Progenitor cell of endocrine pancreas (in vitro differentiated cells): Measurements from ENCODE around the gene GALC. TPM values are rescaled to one million over a fixed set of nuclear protein-coding genes. Genes with fewer than 3 reads are reported as not detected.
A peak's percentile ranks its signal among the peaks of the same experiment; 100 is the strongest.

Experiments
- DNase-seq: peaks from one replicate; pipeline ENCODE4 v3.0.0; 2021; ENCODE audit warnings: low spot score; ENCODE audit not compliant: unreplicated experiment
- H3K27ac Mint-ChIP-seq: 2 replicates; pipeline ENCODE4 v1.8.0; 2021; ENCODE audit warnings: mild to moderate bottlenecking, moderate library complexity, mixed read lengths
- H3K27me3 Mint-ChIP-seq: 2 replicates; pipeline ENCODE4 v1.8.0; 2021; ENCODE audit warnings: mixed read lengths
- H3K36me3 Mint-ChIP-seq: 2 replicates; pipeline ENCODE4 v1.8.0; 2022; ENCODE audit warnings: mixed read lengths; ENCODE audit not compliant: insufficient read depth
- H3K4me1 Mint-ChIP-seq: 2 replicates; pipeline ENCODE4 v1.8.0; 2021; ENCODE audit warnings: low read depth, mixed read lengths
- H3K4me3 Mint-ChIP-seq: 2 replicates; pipeline ENCODE4 v1.8.0; 2021; ENCODE audit warnings: low read depth, mild to moderate bottlenecking, moderate library complexity, mixed read lengths
- H3K9me3 Mint-ChIP-seq: 2 replicates; pipeline ENCODE4 v1.8.0; 2021; ENCODE audit warnings: low read depth, mixed read lengths
- total RNA-seq: library from RNA; stranded (reverse); gene quantifications from 2 replicates; pipeline ENCODE4 v1.2.1, GENCODE V29; 2021
- TF ChIP-seq, protein P1 (sequence below): fragments of 200-600 bp; sonication (generic); IDR thresholded peaks from one replicate; pipeline ENCODE4 v1.5.0; 2021; ENCODE audit warnings: antibody characterized with exemption, mild to moderate bottlenecking; ENCODE audit not compliant: unreplicated experiment

Gene GALC
- total RNA-seq, 1 donor from 2014 or later, result 43.0 TPM

DNA sequence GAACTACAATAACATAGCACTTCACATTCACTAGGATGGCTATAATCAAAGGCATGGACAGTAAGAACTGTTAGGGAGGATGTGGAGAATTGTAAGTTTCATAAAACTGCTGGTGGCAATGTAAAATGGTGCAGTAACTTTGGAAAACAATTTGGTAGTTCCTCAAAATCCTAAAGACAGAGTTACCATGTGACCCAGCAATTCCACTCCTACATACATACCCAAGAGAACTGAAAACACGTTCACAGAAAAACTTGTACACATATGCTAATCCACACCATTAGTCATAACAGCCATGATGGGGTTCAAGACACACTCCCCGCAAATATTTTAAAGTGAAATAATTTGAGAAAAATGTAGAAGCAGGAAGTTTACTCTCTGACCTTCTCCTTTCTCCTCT is 31.7 kb downstream of the GALC start:
- DNase-seq, result no peak
- H3K27me3 Mint-ChIP-seq, result no peaks in the 10 kb centered on the region
- TF ChIP-seq, protein P1, sequence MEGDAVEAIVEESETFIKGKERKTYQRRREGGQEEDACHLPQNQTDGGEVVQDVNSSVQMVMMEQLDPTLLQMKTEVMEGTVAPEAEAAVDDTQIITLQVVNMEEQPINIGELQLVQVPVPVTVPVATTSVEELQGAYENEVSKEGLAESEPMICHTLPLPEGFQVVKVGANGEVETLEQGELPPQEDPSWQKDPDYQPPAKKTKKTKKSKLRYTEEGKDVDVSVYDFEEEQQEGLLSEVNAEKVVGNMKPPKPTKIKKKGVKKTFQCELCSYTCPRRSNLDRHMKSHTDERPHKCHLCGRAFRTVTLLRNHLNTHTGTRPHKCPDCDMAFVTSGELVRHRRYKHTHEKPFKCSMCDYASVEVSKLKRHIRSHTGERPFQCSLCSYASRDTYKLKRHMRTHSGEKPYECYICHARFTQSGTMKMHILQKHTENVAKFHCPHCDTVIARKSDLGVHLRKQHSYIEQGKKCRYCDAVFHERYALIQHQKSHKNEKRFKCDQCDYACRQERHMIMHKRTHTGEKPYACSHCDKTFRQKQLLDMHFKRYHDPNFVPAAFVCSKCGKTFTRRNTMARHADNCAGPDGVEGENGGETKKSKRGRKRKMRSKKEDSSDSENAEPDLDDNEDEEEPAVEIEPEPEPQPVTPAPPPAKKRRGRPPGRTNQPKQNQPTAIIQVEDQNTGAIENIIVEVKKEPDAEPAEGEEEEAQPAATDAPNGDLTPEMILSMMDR, result no peak
- H3K36me3 Mint-ChIP-seq, result peaks cover 47% of the 10 kb centered on the region
- H3K9me3 Mint-ChIP-seq, result peaks cover 11% of the 10 kb centered on the region
- H3K4me3 Mint-ChIP-seq, result no peak overlapping the region
- H3K4me1 Mint-ChIP-seq, result no peaks in the 10 kb centered on the region
- no peak overlapping the region for H3K27ac Mint-ChIP-seq

DNA sequence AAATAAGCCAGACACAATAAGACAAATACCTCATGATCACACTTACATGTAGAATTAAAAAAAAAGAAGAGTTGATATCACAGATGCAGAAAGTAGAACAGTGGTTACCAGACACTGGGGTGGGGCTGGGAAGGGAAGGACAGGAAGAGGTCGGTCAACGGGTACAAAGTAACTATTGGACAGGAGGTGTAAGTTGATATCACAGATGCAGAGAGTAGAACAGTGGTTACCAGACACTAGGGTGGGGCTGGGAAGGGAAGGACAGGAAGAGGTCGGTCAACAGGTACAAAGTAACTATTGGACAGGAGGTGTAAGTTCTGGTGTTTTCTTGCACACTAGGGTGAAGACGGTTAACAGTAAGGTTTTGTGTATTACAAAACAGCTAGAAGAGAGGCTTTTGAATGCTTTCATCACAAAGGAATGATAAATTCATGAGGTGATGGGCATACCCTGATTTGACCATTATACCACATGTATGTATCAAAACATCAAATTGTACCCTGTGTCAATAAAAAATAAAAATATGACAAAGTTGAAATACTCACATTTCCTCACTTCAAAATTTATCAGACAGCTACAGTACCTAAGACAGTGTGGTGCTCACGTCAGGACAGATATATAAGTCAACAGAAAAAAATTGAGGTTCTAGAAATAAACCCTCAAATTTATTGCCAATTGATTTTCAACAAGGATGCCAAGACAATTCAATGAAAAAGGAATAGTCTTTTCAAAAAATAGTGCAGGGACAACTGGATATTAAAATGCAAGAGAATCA is 32.8 kb downstream of the GALC start:
- no peaks in the 10 kb centered on the region for H3K4me1 Mint-ChIP-seq
- no peak for DNase-seq
- H3K4me3 Mint-ChIP-seq, result no peak overlapping the region
- TF ChIP-seq, protein P1, result no peak
- peaks cover 48% of the 10 kb centered on the region for H3K36me3 Mint-ChIP-seq
- peaks cover 11% of the 10 kb centered on the region for H3K9me3 Mint-ChIP-seq
- no peak overlapping the region for H3K27ac Mint-ChIP-seq
- H3K27me3 Mint-ChIP-seq, result no peaks in the 10 kb centered on the region

DNA sequence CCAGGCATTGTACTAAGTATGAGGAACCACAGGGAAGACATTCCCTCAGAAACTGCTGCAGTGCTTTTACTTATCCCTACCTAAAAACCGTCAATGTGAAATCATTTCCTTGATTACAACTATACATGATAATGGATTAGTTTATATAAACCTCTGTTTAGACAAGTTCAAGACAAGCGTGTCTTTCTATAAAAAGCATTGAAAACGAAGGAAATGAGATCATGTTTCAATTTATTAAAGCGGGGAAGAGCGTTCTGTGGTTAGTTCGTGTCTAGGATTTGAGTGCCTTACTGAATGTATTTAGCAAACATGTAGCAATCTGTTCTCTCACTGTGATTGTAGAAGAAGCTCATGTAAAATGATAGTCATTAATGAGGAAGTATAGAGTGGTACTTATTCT is 37.5 kb downstream of the GALC start:
- no peak for DNase-seq
- Mint-ChIP-seq H3K4me1 (peaks cover 8% of the 10 kb centered on the region), H3K27me3 (no peaks in the 10 kb centered on the region), H3K36me3 (peaks cover 27% of the 10 kb centered on the region), H3K27ac (no peak overlapping the region), H3K9me3 (peaks cover 5% of the 10 kb centered on the region), H3K4me3 (no peak overlapping the region)
- TF ChIP-seq, protein P1, result no peak

DNA sequence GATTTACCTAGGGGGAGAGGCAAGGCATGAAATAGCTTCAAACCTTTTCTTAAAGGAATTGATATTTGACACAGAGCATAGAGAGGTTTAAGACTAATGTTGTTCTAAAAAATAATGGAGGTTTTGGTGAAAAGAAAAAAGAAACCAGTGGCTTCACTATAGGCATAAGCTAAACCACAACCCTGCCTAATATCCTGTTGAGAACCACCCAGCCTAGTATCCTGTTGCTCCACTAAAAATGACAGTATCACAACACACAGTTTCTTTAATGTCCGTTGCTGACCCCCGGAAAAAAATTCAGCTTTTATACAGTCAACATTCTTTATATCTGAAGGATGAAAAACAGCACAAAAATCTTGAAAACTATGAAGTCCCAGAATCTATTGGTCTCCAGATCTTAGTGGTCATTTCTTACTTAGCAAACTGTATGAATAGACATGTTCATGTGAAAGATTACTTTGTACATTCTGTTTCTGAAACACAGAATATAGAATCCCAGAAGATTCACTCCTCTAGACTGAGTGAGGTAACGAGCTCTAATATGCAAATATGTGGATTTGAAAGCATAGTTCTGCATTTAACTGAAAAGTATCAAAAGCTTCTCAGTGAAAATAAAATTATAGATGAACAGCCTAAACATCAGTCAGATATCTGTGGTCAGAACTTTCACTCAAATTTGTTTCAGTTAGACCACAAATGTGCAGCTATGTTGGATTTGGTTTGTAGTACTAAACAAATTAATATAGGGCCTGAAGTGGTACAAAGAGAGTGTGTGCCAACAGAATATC is 40.5 kb downstream of the GALC start:
- Mint-ChIP-seq H3K4me1 (peaks cover 8% of the 10 kb centered on the region), H3K27ac (no peak overlapping the region), H3K27me3 (no peaks in the 10 kb centered on the region), H3K9me3 (no peaks in the 10 kb centered on the region), H3K4me3 (no peak overlapping the region), H3K36me3 (peaks cover 7% of the 10 kb centered on the region)
- DNase-seq, result no peak
- TF ChIP-seq, protein P1, result no peak

DNA sequence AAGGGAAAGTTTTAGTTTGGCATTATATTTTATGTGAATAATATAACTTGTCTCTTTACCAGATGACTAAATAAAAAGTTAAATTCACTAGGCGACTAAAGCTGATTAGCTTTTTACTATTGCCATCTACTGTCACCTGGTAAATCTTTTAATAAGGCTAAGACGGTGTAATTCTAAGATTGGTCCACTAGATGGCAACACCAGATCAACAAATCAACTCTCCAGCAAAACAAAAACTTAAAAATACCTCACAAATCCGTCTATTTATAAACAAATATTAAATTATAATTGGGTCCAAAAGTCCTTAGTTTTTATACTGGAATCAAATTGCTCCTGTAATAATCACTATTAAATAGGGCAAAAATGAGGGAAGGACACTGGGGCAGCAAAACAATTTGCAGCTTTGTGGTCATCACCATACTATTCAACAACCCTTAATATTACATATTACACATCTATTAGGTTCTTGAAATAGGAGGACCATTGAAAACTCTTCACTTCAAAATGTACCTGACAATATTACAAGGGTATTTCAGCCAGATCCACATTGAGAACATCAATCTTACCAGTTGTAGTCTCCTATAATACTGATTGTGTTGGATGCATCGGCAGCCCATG is 47.9 kb downstream of the GALC start:
- H3K4me1 Mint-ChIP-seq, result peaks cover 5% of the 10 kb centered on the region
- H3K9me3 Mint-ChIP-seq, result no peaks in the 10 kb centered on the region
- H3K36me3 Mint-ChIP-seq, result peaks cover 4% of the 10 kb centered on the region
- DNase-seq, result no peak
- no peaks in the 10 kb centered on the region for H3K27me3 Mint-ChIP-seq
- H3K4me3 Mint-ChIP-seq, result no peak overlapping the region
- TF ChIP-seq, protein P1, result peak; percentile 74
- no peak overlapping the region for H3K27ac Mint-ChIP-seq
